HG03196 (cell line): Measurements from ENCODE around the gene COX4I2.
"Not testable (repeated sequence)": the region's sequence is repeated elsewhere in the genome, so short reads cannot be mapped to it uniquely, and the experiment has no call there.

Experiments used
- ATAC-seq: cut with Tn5 transposase; IDR thresholded peaks from one replicate; pipeline ENCODE4 v1.9.1; 2021; ENCODE audit not compliant: unreplicated experiment

The COX4I2 gene

GRCh38 chr20:31653561-31653960 lies 15.8 kb downstream of the COX4I2 start:
- no peak for ATAC-seq

- no peak for ATAC-seq
Measured at GRCh38 chr20:31654534-31654933, 16.8 kb downstream of the COX4I2 start.

- peak; percentile 70 for ATAC-seq
Measured at GRCh38 chr20:31661625-31662371, 24.1 kb downstream of the COX4I2 start.

- ATAC-seq: no peak
Measured at GRCh38 chr20:31662372-31662854, 24.7 kb downstream of the COX4I2 start.

- no peak for ATAC-seq
Measured at GRCh38 chr20:31663524-31663837, 25.8 kb downstream of the COX4I2 start.

- no peak for ATAC-seq
Measured at GRCh38 chr20:31663838-31664695, 26.4 kb downstream of the COX4I2 start.

GRCh38 chr20:31664696-31665354 lies 27.1 kb downstream of the COX4I2 start:
- no peak for ATAC-seq

GRCh38 chr20:31665753-31666152 lies 28.0 kb downstream of the COX4I2 start:
- ATAC-seq: no peak

- no peak for ATAC-seq
Measured at GRCh38 chr20:31666258-31667042, 28.7 kb downstream of the COX4I2 start.

GRCh38 chr20:31667315-31668285 lies 29.9 kb downstream of the COX4I2 start:
- no peak for ATAC-seq

- not testable (repeated sequence) for ATAC-seq
Measured at GRCh38 chr20:31668944-31669343, 31.2 kb downstream of the COX4I2 start.

- ATAC-seq: no peak
Measured at GRCh38 chr20:31669876-31670275, 32.2 kb downstream of the COX4I2 start.

GRCh38 chr20:31670371-31671228 lies 32.9 kb downstream of the COX4I2 start:
- no peak for ATAC-seq

GRCh38 chr20:31671324-31671723 lies 33.6 kb downstream of the COX4I2 start:
- no peak for ATAC-seq

- no peak for ATAC-seq
Measured at GRCh38 chr20:31673435-31673834, 35.7 kb downstream of the COX4I2 start.

- ATAC-seq: no peak
Measured at GRCh38 chr20:31673943-31674463, 36.3 kb downstream of the COX4I2 start.

GRCh38 chr20:31674895-31675827 lies 37.4 kb downstream of the COX4I2 start:
- peak; percentile 57 for ATAC-seq
